ENCODE data around the gene AKT1. TPM values are rescaled to one million over a fixed set of nuclear protein-coding genes. Genes with fewer than 3 reads are reported as not detected.
"Not testable (repeated sequence)": the region's sequence is repeated elsewhere in the genome, so short reads cannot be mapped to it uniquely, and the experiment has no call there.

The AKT1 gene
- total RNA-seq, 1 donor from 2014 or later: 116 TPM

- DNase-seq (ENCODE audit: low spot score): peak; percentile 40
Observed at GRCh38 chr14:104818714-104819161, 23.2 kb upstream of the AKT1 start.

- DNase-seq (ENCODE audit: low spot score): no peak
Observed at GRCh38 chr14:104817930-104818713, 22.6 kb upstream of the AKT1 start.

GRCh38 chr14:104816616-104816884 is 21.0 kb upstream of the AKT1 start:
- peak; percentile 51 for DNase-seq (ENCODE audit: low spot score)

- DNase-seq (ENCODE audit: low spot score): not testable (repeated sequence)
Observed at GRCh38 chr14:104814701-104815100, 19.2 kb upstream of the AKT1 start.

- no peak for DNase-seq (ENCODE audit: low spot score)
Observed at GRCh38 chr14:104813286-104813685, 17.7 kb upstream of the AKT1 start.

GRCh38 chr14:104810316-104810715 is 14.8 kb upstream of the AKT1 start:
- DNase-seq (ENCODE audit: low spot score): no peak

- DNase-seq (ENCODE audit: low spot score): no peak
Observed at GRCh38 chr14:104808456-104808855, 12.9 kb upstream of the AKT1 start.

GRCh38 chr14:104806625-104807465 is 11.3 kb upstream of the AKT1 start:
- DNase-seq (ENCODE audit: low spot score): no peak

- DNase-seq (ENCODE audit: low spot score): no peak
Observed at GRCh38 chr14:104805941-104806624, 10.5 kb upstream of the AKT1 start.

GRCh38 chr14:104805326-104805678 is 9.8 kb upstream of the AKT1 start:
- DNase-seq (ENCODE audit: low spot score): no peak

- DNase-seq (ENCODE audit: low spot score): no peak
Observed at GRCh38 chr14:104804481-104805325, 9.2 kb upstream of the AKT1 start.

- no peak for DNase-seq (ENCODE audit: low spot score)
Observed at GRCh38 chr14:104803912-104804410, 8.4 kb upstream of the AKT1 start.

- no peak for DNase-seq (ENCODE audit: low spot score)
Observed at GRCh38 chr14:104803280-104803911, 7.8 kb upstream of the AKT1 start.

GRCh38 chr14:104802394-104803184 is 7.0 kb upstream of the AKT1 start:
- DNase-seq (ENCODE audit: low spot score): no peak

- DNase-seq (ENCODE audit: low spot score): no peak
Observed at GRCh38 chr14:104801520-104802393, 6.2 kb upstream of the AKT1 start.

- peak; percentile 88 for DNase-seq (ENCODE audit: low spot score)
Observed at GRCh38 chr14:104800771-104801519, 5.4 kb upstream of the AKT1 start, which contains the start of gene ZBTB42. ZBTB42 (plus strand) TSS chr14:104801101; CDS start chr14:104801198, 97 bp downstream.

- DNase-seq (ENCODE audit: low spot score): peak; percentile 90
Observed at GRCh38 chr14:104800015-104800770, 4.6 kb upstream of the AKT1 start.
